ENCODE measurements around the gene ENPP3.

ENPP3 gene

GRCh38 chr6:131657222-131657621, 20.1 kb downstream of the ENPP3 start:
- no peak for DNase-seq (ENCODE audit: low read depth in 2 of 2)
- no peak for TF ChIP-seq CTCF (IDR thresholded peaks at IDR 0.05; ENCODE audit: low read depth, low read length)
- H3K4me3 ChIP-seq (replicated peaks in 1 of 2; ENCODE audit: low read depth in 2 of 2, low read length in 2 of 2), result no peak overlapping the region

- no peak for TF ChIP-seq CTCF (IDR thresholded peaks at IDR 0.05; ENCODE audit: low read depth, low read length)
- peak; percentile 8 to 48 for DNase-seq (ENCODE audit: low read depth in 2 of 2)
- no peak overlapping the region for H3K4me3 ChIP-seq (replicated peaks in 1 of 2; ENCODE audit: low read depth in 2 of 2, low read length in 2 of 2)
These were observed 20.6 kb downstream of the ENPP3 start for GRCh38 chr6:131657630-131658111.

GRCh38 chr6:131658287-131658686, 21.2 kb downstream of the ENPP3 start:
- H3K4me3 ChIP-seq (replicated peaks in 1 of 2; ENCODE audit: low read depth in 2 of 2, low read length in 2 of 2), result no peak overlapping the region
- no peak for TF ChIP-seq CTCF (IDR thresholded peaks at IDR 0.05; ENCODE audit: low read depth, low read length)
- DNase-seq (ENCODE audit: low read depth in 2 of 2), result no peak

- no peak for TF ChIP-seq CTCF (IDR thresholded peaks at IDR 0.05; ENCODE audit: low read depth, low read length)
- DNase-seq (ENCODE audit: low read depth in 2 of 2), result peak in 1 of 2 donors; percentile 67
- H3K4me3 ChIP-seq (replicated peaks in 1 of 2; ENCODE audit: low read depth in 2 of 2, low read length in 2 of 2), result no peak overlapping the region
These were observed 23.1 kb downstream of the ENPP3 start for GRCh38 chr6:131660195-131660594.

DNA sequence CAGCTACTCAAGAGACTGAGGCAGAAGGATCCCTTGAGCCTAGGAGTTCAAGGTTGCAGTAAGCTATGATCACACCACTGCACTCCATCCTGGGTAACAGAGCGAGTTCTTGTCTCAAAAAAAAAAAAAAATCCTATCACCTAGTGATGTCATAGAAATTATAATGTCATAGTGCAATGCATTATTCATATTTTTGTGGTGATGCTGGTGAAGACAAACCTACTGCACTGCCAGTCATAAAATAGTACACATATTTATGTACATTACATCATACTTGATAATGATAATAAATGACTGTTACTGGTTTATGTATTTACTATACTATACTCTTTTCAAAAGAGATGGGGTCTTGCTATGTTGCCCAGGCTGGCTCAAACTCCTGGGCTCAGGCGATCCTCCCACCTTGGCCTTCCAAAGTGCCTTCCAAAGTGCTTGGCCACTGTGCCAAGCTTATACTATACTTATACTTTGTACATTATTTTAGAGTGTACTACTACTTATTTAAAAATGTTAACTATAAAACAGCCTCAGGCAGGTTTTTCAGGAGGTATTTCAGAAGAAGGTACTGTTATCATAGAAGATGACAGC, 26.6 kb downstream of the ENPP3 start:
- TF ChIP-seq CTCF (IDR thresholded peaks at IDR 0.05; ENCODE audit: low read depth, low read length), result no peak
- no peak for DNase-seq (ENCODE audit: low read depth in 2 of 2)
- no peak overlapping the region for H3K4me3 ChIP-seq (replicated peaks in 1 of 2; ENCODE audit: low read depth in 2 of 2, low read length in 2 of 2)

DNA sequence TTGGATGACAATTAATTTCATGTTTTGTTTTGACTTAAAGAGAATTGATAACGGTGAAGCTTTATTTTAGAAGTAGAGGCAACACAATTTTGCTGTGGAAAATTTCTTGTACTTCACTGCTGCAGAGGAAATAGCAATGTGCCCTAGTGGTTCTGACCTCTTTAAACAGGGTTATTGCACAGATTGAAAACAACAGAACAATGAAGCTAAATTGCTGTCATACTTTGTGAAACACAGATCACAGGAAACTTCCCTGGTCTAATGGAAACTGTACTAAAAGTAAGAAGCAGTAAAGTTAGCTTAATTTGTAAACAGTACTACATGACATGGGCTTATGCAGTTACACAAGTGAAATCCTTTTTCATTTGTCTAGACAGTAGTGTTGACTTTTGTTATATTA, 32.8 kb downstream of the ENPP3 start:
- no peak overlapping the region for H3K4me3 ChIP-seq (replicated peaks in 1 of 2; ENCODE audit: low read depth in 2 of 2, low read length in 2 of 2)
- no peak for TF ChIP-seq CTCF (IDR thresholded peaks at IDR 0.05; ENCODE audit: low read depth, low read length)
- peak; percentile 11 to 37 for DNase-seq (ENCODE audit: low read depth in 2 of 2)

GRCh38 chr6:131673184-131673583, 36.1 kb downstream of the ENPP3 start:
- TF ChIP-seq CTCF (IDR thresholded peaks at IDR 0.05; ENCODE audit: low read depth, low read length), result no peak
- DNase-seq (ENCODE audit: low read depth in 2 of 2), result no peak
- H3K4me3 ChIP-seq (replicated peaks in 1 of 2; ENCODE audit: low read depth in 2 of 2, low read length in 2 of 2), result no peak overlapping the region

All from cardiac fibroblast (primary cell).